Neural cell (in vitro differentiated cells): ENCODE results near the gene GNG2. TPM values are rescaled to one million over a fixed set of nuclear protein-coding genes. Genes with fewer than 3 reads are reported as not detected.

Experiments
- H2AFZ ChIP-seq: fragments of 200-600, 300-800 bp; sonication (generic), shearing (Covaris generic); 2 replicates; pipeline ENCODE4 v1.6.0; 2014; ENCODE audit warnings: low read depth, mild to moderate bottlenecking, antibody characterized with exemption, low read length, moderate library complexity
- H3F3A ChIP-seq: fragments of 200-600 bp; shearing (Covaris generic); 2 replicates; pipeline ENCODE4 v1.6.1; 2016; ENCODE audit warnings: mild to moderate bottlenecking, moderate library complexity, mixed read lengths, antibody characterized with exemption, low read length; ENCODE audit not compliant: insufficient read depth, poor library complexity, severe bottlenecking
- H3K27ac ChIP-seq: fragments of 200-600, 300-800 bp; sonication (generic), shearing (Covaris generic); 2 replicates; pipeline ENCODE4 v1.5.1; 2014; ENCODE audit warnings: mild to moderate bottlenecking, low read length, moderate library complexity
- H3K27me3 ChIP-seq: fragments of 300-800, 200-600 bp; sonication (generic), shearing (Covaris generic); 2 replicates; pipeline ENCODE4 v1.6.0; 2014; ENCODE audit warnings: mild to moderate bottlenecking, low read depth, low read length, moderate library complexity; ENCODE audit not compliant: insufficient read depth
- H3K36me3 ChIP-seq: fragments of 300-800, 200-600 bp; sonication (generic), shearing (Covaris generic); 2 replicates; pipeline ENCODE4 v1.5.1; 2014; ENCODE audit warnings: mild to moderate bottlenecking, antibody characterized with exemption, low read length, moderate library complexity; ENCODE audit not compliant: insufficient read depth
- H3K4me2 ChIP-seq: fragments of 300-800, 200-600 bp; sonication (generic), shearing (Covaris generic); 2 replicates; pipeline ENCODE4 v1.6.0; 2014; ENCODE audit warnings: mild to moderate bottlenecking, low read length
- H3K4me3 ChIP-seq: fragments of 300-800, 200-600 bp; sonication (generic), shearing (Covaris generic); 2 replicates; pipeline ENCODE4 v1.5.1; 2014; ENCODE audit warnings: mild to moderate bottlenecking, low read length, moderate library complexity
- H3K79me2 ChIP-seq: fragments of 200-600 bp; shearing (Covaris generic); replicated peaks from 2 replicates; pipeline ENCODE4 v1.6.0; 2014; ENCODE audit warnings: mild to moderate bottlenecking, low read length, moderate library complexity; ENCODE audit not compliant: insufficient read depth
- H3K9ac ChIP-seq: fragments of 300-800, 200-600 bp; sonication (generic), shearing (Covaris generic); 2 replicates; pipeline ENCODE4 v1.6.1; 2016; ENCODE audit warnings: mild to moderate bottlenecking, low read length, mixed read lengths
- H3K9me2 ChIP-seq: fragments of 200-600 bp; shearing (Covaris generic); 2 replicates; pipeline ENCODE4 v1.6.1; 2016; ENCODE audit warnings: mild to moderate bottlenecking, low read length, mixed read lengths; ENCODE audit not compliant: insufficient read depth
- H3K9me3 ChIP-seq: fragments of 200-600, 300-800 bp; sonication (generic), shearing (Covaris generic); 2 replicates; pipeline ENCODE4 v1.6.1; 2016; ENCODE audit warnings: mild to moderate bottlenecking, mixed run types, low read length, moderate library complexity, mixed read lengths
- H4K20me1 ChIP-seq: fragments of 200-600 bp; shearing (Covaris generic); 2 replicates; pipeline ENCODE4 v1.6.1; 2016; ENCODE audit warnings: mild to moderate bottlenecking, mixed run types; ENCODE audit not compliant: insufficient read depth
- CTCF ChIP-seq: fragments of 450-650 bp; IDR thresholded peaks from 2 replicates; pipeline ENCODE4 v1.5.1; 2014; ENCODE audit warnings: antibody characterized with exemption, mild to moderate bottlenecking, moderate library complexity; ENCODE audit not compliant: poor library complexity, severe bottlenecking
- EP300 ChIP-seq: fragments of 450-650 bp; conservative IDR thresholded peaks from 2 replicates; pipeline ENCODE4 v1.6.1; 2014; ENCODE audit warnings: antibody characterized with exemption, mild to moderate bottlenecking, moderate library complexity; ENCODE audit not compliant: poor library complexity, severe bottlenecking
- EZH2 ChIP-seq: fragments of 200-600, 300-800 bp; shearing (Covaris generic), sonication (generic); IDR thresholded peaks from 2 replicates; pipeline ENCODE4 v1.6.1; 2014; ENCODE audit warnings: antibody characterized with exemption, low read length, borderline replicate concordance, mild to moderate bottlenecking; ENCODE audit not compliant: insufficient read depth, poor library complexity, severe bottlenecking
- MXI1 ChIP-seq: fragments of 450-650 bp; conservative IDR thresholded peaks from 2 replicates; pipeline ENCODE4 v1.6.1; 2014; ENCODE audit warnings: antibody characterized with exemption, mild to moderate bottlenecking; ENCODE audit not compliant: poor library complexity, severe bottlenecking
- RAD21 ChIP-seq: fragments of 450-650 bp; conservative IDR thresholded peaks from 2 replicates; pipeline ENCODE4 v1.6.1; 2014; ENCODE audit warnings: antibody characterized with exemption, mild to moderate bottlenecking, moderate library complexity
- REST ChIP-seq: IDR thresholded peaks from 2 replicates; pipeline ENCODE4 v1.6.1; 2012; ENCODE audit warnings: borderline replicate concordance
- SMC3 ChIP-seq: fragments of 450-650 bp; conservative IDR thresholded peaks from 2 replicates; pipeline ENCODE4 v1.6.1; 2014; ENCODE audit warnings: antibody characterized with exemption, mild to moderate bottlenecking, moderate library complexity; ENCODE audit not compliant: poor library complexity
- TAF1 ChIP-seq: IDR thresholded peaks from 2 replicates; pipeline ENCODE4 v1.6.1; 2012; ENCODE audit warnings: low read depth
- polyA plus RNA-seq: library from polyadenylated mRNA; depleted of rRNA; stranded (reverse); fragments of >200 nt; gene quantifications from 2 replicates; pipeline ENCODE4 v1.2.3, GENCODE V29; 2014

Gene GNG2
- polyA plus RNA-seq, 1 donor from 2014 or later = 515 TPM

GRCh38 chr14:51957950-51958349, 97.5 kb downstream of the GNG2 start:
- peaks cover 38% of the 10 kb centered on the region for H3K36me3 ChIP-seq
- peaks cover 9% of the 10 kb centered on the region for H3K9me3 ChIP-seq
- no peaks in the 10 kb centered on the region for H3K27me3 ChIP-seq
- no peaks in the 10 kb centered on the region for H3K79me2 ChIP-seq
- H3K9ac ChIP-seq = no peak overlapping the region
- H3K27ac ChIP-seq = no peak overlapping the region
- no peak overlapping the region for H2AFZ ChIP-seq
- H4K20me1 ChIP-seq = no peaks in the 10 kb centered on the region
- TF ChIP-seq SMC3 = no peak
- no peak for TF ChIP-seq EZH2
- TF ChIP-seq TAF1 = no peak
- TF ChIP-seq MXI1 = no peak
- no peak for TF ChIP-seq RAD21
- TF ChIP-seq EP300 = no peak
- no peak for TF ChIP-seq CTCF
- no peak overlapping the region for H3K4me3 ChIP-seq
- H3F3A ChIP-seq = no peaks in the 10 kb centered on the region
- H3K9me2 ChIP-seq = no peaks in the 10 kb centered on the region
- H3K4me2 ChIP-seq = no peak overlapping the region

GRCh38 chr14:51959928-51960327, 99.5 kb downstream of the GNG2 start:
- no peak overlapping the region for H3K4me2 ChIP-seq
- H3K79me2 ChIP-seq = no peaks in the 10 kb centered on the region
- no peaks in the 10 kb centered on the region for H3K9me2 ChIP-seq
- no peaks in the 10 kb centered on the region for H3F3A ChIP-seq
- no peak overlapping the region for H3K27ac ChIP-seq
- H3K36me3 ChIP-seq = peaks cover 44% of the 10 kb centered on the region
- no peak for TF ChIP-seq EZH2
- TF ChIP-seq MXI1 = no peak
- no peak for TF ChIP-seq EP300
- no peak for TF ChIP-seq RAD21
- TF ChIP-seq REST = no peak
- TF ChIP-seq TAF1 = no peak
- H3K27me3 ChIP-seq = no peaks in the 10 kb centered on the region
- no peak overlapping the region for H2AFZ ChIP-seq
- H3K9ac ChIP-seq = no peak overlapping the region
- peaks cover 9% of the 10 kb centered on the region for H3K9me3 ChIP-seq
- H3K4me3 ChIP-seq = no peak overlapping the region
- no peaks in the 10 kb centered on the region for H4K20me1 ChIP-seq
